DND-41 (cell line): ENCODE measurements around the gene HTR3B.

Source experiments
- CTCF ChIP-seq: IDR thresholded peaks from 2 replicates; pipeline ENCODE4 v1.5.1; 2012; ENCODE audit warnings: borderline replicate concordance, low read length, moderate library complexity, mild to moderate bottlenecking; ENCODE audit not compliant: poor library complexity, severe bottlenecking; ENCODE audit errors: extremely low read depth
- EZH2 ChIP-seq: IDR thresholded peaks from 3 replicates; pipeline ENCODE4 v1.6.1; 2012; ENCODE audit warnings: borderline replicate concordance, low read depth, mild to moderate bottlenecking, moderate library complexity, low read length, inconsistent platforms; ENCODE audit not compliant: severe bottlenecking

- TF ChIP-seq CTCF (no peak), EZH2 (no peak)
These were observed 15.7 kb upstream of the HTR3B start for GRCh38 chr11:113888848-113889247.
